ENCODE results near the gene SLC39A6. TPM values are rescaled to one million over a fixed set of nuclear protein-coding genes. Genes with fewer than 3 reads are reported as not detected.

Gene SLC39A6
- total and polyA plus RNA-seq, 2 of the 13 experiments (the other 11 are each of a cell fraction or from before 2014, with no cell fraction given), result 41.7 to 59.2 TPM

DNA sequence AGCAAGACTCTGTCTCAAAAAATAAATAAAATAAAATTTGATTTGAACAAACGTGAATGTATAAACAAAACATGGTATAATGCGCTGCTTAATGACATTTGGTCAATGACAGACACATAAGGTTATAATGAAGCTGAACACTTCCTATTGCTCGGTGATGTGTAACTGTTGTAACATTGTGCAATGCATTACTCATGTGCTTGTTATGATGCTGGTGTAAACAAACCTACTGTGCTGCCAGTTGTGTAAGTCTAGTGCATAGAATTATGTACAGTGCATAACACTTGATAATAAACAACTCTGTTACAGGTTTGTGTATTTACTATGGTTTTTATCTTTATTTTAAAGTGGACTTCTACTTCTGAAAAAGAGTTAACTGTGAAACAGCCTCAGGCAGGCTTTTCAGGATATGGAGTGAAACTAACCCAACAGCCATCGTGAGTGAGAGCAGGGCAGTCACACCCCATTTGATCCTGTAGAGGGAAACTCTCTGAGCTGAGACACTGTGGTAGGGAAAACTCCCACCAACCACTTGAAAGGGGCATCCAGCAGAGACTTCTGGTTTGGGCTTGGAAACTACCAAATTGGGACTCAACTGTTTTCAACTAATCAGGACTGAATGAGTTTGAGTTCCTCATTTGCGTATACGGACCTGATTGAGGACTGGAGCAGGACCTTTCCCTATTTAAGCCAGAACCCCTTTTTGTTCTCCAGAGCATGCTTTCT lies 53.1 kb downstream of the SLC39A6 start (continued):
- TF ChIP-seq RFXAP (CRISPR knock-in tag; IDR thresholded peaks at IDR 0.05; ENCODE audit: borderline replicate concordance) (no peak), GATAD2A (CRISPR knock-in tag; IDR thresholded peaks at IDR 0.05) (peak; percentile 67), SOX6 (IDR thresholded peaks at IDR 0.05) (no peak), SOX6 (CRISPR knock-in tag; IDR thresholded peaks at IDR 0.05) (peak; percentile 42; the same call in 1 of the 2 replicates), FOXK1 (CRISPR knock-in tag; IDR thresholded peaks at IDR 0.05; ENCODE audit: borderline replicate concordance, low read depth) (peak; percentile 69; the same call in 1 of the 2 replicates), ASH2L (IDR thresholded peaks at IDR 0.05; ENCODE audit: insufficient read length, low read depth, low read length) (peak; percentile 24), KLF16 (CRISPR knock-in tag; IDR thresholded peaks at IDR 0.05) (peak in 1 of 2 experiments; percentile 47; a peak in 1 of 4 replicates), TFE3 (CRISPR knock-in tag; IDR thresholded peaks at IDR 0.05) (peak; percentile 68), FOXA3 (CRISPR knock-in tag; IDR thresholded peaks at IDR 0.05) (peak; percentile 92), BHLHE40 (IDR thresholded peaks at IDR 0.05; ENCODE audit: low read length) (peak; percentile 32; the same call in 1 of the 2 replicates), FOXJ3 (CRISPR knock-in tag; IDR thresholded peaks at IDR 0.05; ENCODE audit: borderline replicate concordance) (0 out of 2 replicates have a peak, but pooled peaks have one; percentile 26), SRSF9 (IDR thresholded peaks at IDR 0.05; ENCODE audit: borderline replicate concordance, insufficient read depth, low read depth, low read length, poor library complexity, severe bottlenecking) (no peak), TFDP1 (CRISPR knock-in tag; IDR thresholded peaks at IDR 0.05; ENCODE audit: borderline replicate concordance) (no peak), EP300 (IDR thresholded peaks at IDR 0.05; ENCODE audit: low read depth in 2 of 2, low read length in 2 of 2) (peak; percentile 35 to 70; a peak in 1 of 4 replicates), EP300 (CRISPR knock-in tag; IDR thresholded peaks at IDR 0.05; ENCODE audit: borderline replicate concordance) (no peak), AGO2 (optimal IDR thresholded peaks at IDR 0.05; ENCODE audit: low read depth, low read length) (no peak), ZNF549 (CRISPR knock-in tag; IDR thresholded peaks at IDR 0.05) (no peak), FOSL2 (CRISPR knock-in tag; IDR thresholded peaks at IDR 0.05) (peak; percentile 97), PRMT3 (CRISPR knock-in tag; IDR thresholded peaks at IDR 0.05; ENCODE audit: borderline replicate concordance, low read depth) (no peak), KAT8 (CRISPR knock-in tag; IDR thresholded peaks at IDR 0.05) (peak; percentile 28; the same call in 1 of the 2 replicates), MIER3 (CRISPR knock-in tag; IDR thresholded peaks at IDR 0.05; ENCODE audit: borderline replicate concordance) (peak; percentile 36; the same call in 1 of the 2 replicates), ZBTB8A (CRISPR knock-in tag; IDR thresholded peaks at IDR 0.05; ENCODE audit: borderline replicate concordance, low read depth) (no peak), SNAPC2 (CRISPR knock-in tag; IDR thresholded peaks at IDR 0.05) (no peak)
- TF ChIP-seq, protein P1, sequence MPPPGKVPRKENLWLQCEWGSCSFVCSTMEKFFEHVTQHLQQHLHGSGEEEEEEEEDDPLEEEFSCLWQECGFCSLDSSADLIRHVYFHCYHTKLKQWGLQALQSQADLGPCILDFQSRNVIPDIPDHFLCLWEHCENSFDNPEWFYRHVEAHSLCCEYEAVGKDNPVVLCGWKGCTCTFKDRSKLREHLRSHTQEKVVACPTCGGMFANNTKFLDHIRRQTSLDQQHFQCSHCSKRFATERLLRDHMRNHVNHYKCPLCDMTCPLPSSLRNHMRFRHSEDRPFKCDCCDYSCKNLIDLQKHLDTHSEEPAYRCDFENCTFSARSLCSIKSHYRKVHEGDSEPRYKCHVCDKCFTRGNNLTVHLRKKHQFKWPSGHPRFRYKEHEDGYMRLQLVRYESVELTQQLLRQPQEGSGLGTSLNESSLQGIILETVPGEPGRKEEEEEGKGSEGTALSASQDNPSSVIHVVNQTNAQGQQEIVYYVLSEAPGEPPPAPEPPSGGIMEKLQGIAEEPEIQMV (CRISPR knock-in tag; IDR thresholded peaks at IDR 0.05; ENCODE audit: low read depth), result peak; percentile 94
- TF ChIP-seq, protein P2, sequence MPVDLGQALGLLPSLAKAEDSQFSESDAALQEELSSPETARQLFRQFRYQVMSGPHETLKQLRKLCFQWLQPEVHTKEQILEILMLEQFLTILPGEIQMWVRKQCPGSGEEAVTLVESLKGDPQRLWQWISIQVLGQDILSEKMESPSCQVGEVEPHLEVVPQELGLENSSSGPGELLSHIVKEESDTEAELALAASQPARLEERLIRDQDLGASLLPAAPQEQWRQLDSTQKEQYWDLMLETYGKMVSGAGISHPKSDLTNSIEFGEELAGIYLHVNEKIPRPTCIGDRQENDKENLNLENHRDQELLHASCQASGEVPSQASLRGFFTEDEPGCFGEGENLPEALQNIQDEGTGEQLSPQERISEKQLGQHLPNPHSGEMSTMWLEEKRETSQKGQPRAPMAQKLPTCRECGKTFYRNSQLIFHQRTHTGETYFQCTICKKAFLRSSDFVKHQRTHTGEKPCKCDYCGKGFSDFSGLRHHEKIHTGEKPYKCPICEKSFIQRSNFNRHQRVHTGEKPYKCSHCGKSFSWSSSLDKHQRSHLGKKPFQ (CRISPR knock-in tag; IDR thresholded peaks at IDR 0.05; ENCODE audit: insufficient replicate concordance), result no peak
